ENCODE results near the gene SNCA.

SNCA gene

GRCh38 chr4:89754531-89754930 lies 82.4 kb downstream of the SNCA start:
- no peak for DNase-seq (ENCODE audit: low spot score)

GRCh38 chr4:89753601-89754066 lies 83.3 kb downstream of the SNCA start:
- DNase-seq (ENCODE audit: low spot score) = no peak

- DNase-seq (ENCODE audit: low spot score) = no peak
Observed at GRCh38 chr4:89752932-89753598, 83.9 kb downstream of the SNCA start.

- no peak for DNase-seq (ENCODE audit: low spot score)
Observed at GRCh38 chr4:89751416-89751815, 85.5 kb downstream of the SNCA start.

GRCh38 chr4:89746377-89746776 lies 90.6 kb downstream of the SNCA start:
- DNase-seq (ENCODE audit: low spot score) = no peak

GRCh38 chr4:89745708-89746107 lies 91.3 kb downstream of the SNCA start:
- no peak for DNase-seq (ENCODE audit: low spot score)

GRCh38 chr4:89744914-89745313 lies 92.0 kb downstream of the SNCA start:
- DNase-seq (ENCODE audit: low spot score) = no peak

- DNase-seq (ENCODE audit: low spot score) = no peak
Observed at GRCh38 chr4:89741768-89742167, 95.2 kb downstream of the SNCA start.

GRCh38 chr4:89739311-89739988 lies 97.5 kb downstream of the SNCA start:
- no peak for DNase-seq (ENCODE audit: low spot score)

- DNase-seq (ENCODE audit: low spot score) = no peak
Observed at GRCh38 chr4:89737888-89738287, 99.1 kb downstream of the SNCA start.

GRCh38 chr4:89733946-89734345 lies 103.0 kb downstream of the SNCA start:
- no peak for DNase-seq (ENCODE audit: low spot score)

- DNase-seq (ENCODE audit: low spot score) = no peak
Observed at GRCh38 chr4:89727238-89727637, 109.7 kb downstream of the SNCA start.

GRCh38 chr4:89725268-89725667 lies 111.7 kb downstream of the SNCA start:
- DNase-seq (ENCODE audit: low spot score) = no peak

GRCh38 chr4:89724716-89725115 lies 112.2 kb downstream of the SNCA start:
- DNase-seq (ENCODE audit: low spot score) = no peak

GRCh38 chr4:89723096-89723495 lies 113.9 kb downstream of the SNCA start:
- DNase-seq (ENCODE audit: low spot score) = no peak

GRCh38 chr4:89722517-89722916 lies 114.4 kb downstream of the SNCA start:
- DNase-seq (ENCODE audit: low spot score) = no peak

- DNase-seq (ENCODE audit: low spot score) = no peak
Observed at GRCh38 chr4:89720981-89721380, 116.0 kb downstream of the SNCA start.

- no peak for DNase-seq (ENCODE audit: low spot score)
Observed at GRCh38 chr4:89719536-89720090, 117.3 kb downstream of the SNCA start.

GRCh38 chr4:89716893-89717292 lies 120.1 kb downstream of the SNCA start:
- DNase-seq (ENCODE audit: low spot score) = no peak

- no peak for DNase-seq (ENCODE audit: low spot score)
Observed at GRCh38 chr4:89715631-89716030, 121.3 kb downstream of the SNCA start.

- DNase-seq (ENCODE audit: low spot score) = no peak
Observed at GRCh38 chr4:89712827-89713226, 124.1 kb downstream of the SNCA start.

GRCh38 chr4:89712141-89712540 lies 124.8 kb downstream of the SNCA start:
- DNase-seq (ENCODE audit: low spot score) = no peak

GRCh38 chr4:89708903-89709421 lies 128.0 kb downstream of the SNCA start:
- no peak for DNase-seq (ENCODE audit: low spot score)

Data from CD4-positive, alpha-beta T cell treated with Interleukin-15 for 4 hours (primary cell).